Activated gamma-delta T cell (primary cell): ENCODE data around the gene LMAN2L.

Source experiments
- DNase-seq: peaks from one replicate; lab custom pipeline; 2025; lab: John Stamatoyannopoulos, UW
- total RNA-seq, 2 donors: gene quantifications; one replicate each; lab custom pipeline; 2026; lab: John Stamatoyannopoulos, UW

Gene LMAN2L, protein sequence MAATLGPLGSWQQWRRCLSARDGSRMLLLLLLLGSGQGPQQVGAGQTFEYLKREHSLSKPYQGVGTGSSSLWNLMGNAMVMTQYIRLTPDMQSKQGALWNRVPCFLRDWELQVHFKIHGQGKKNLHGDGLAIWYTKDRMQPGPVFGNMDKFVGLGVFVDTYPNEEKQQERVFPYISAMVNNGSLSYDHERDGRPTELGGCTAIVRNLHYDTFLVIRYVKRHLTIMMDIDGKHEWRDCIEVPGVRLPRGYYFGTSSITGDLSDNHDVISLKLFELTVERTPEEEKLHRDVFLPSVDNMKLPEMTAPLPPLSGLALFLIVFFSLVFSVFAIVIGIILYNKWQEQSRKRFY
- total RNA-seq: 13.1 to 18.4 reads per million in 2 donors

DNA sequence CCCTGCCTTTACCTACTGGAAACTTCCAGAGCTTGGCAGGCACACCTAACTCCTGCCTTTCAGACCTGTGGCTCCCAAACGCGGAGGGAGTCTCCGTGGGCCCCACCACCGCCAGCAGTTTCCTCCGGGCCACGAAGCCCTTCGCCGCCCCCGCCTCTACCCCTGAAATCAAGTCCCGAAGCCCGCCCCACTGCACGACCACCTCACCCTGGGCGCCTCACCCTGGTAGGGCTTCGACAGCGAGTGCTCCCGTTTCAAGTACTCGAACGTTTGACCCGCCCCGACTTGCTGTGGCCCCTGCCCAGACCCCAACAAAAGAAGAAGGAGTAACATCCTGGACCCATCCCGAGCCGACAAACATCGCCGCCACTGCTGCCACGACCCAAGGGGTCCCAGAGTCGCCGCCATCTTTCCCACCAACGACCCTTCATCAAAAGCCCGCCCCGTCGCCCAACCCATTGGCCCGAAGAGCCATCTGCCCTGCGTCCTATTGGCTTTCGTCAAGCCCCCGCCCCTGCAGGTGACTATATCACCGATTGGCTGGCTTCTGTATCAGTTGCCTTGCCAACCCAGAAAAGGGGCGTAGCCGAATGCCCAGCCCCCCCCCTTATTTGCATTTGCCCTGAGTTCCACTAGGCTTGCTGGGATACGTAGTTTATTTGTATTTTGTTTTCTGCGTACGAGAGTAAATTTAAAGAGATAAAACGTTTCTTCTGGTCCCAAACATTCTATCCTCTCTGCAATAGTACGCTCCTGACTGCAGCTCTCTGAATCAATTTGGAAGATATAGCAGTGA, at the start of gene LMAN2L:
Gene LMAN2L (minus strand): TSS at position 432 of the 796 bp plus-strand sequence. CDS start 24 bp downstream, at position 408.
- DNase-seq: peak; percentile 70

DNA sequence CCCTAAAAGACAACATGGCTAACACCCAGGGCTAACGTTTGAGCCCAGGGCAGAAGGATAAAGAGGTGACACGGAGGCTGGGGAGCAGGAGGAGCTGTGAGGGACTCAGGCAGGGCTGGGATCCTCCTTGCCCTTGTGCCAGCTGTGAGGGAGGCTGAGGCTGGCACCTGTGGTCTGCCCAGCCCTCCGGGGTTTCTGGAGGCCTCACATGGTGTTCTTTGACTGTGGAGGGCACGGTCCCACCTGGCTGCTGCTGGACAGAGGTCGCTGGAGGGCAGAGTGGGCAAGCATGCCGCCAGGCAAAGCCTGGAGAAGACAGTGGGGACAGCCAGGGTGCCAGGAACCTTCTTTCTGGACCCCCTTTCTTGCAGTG, 49.4 kb upstream of the LMAN2L start:
- DNase-seq: no peak

DNA sequence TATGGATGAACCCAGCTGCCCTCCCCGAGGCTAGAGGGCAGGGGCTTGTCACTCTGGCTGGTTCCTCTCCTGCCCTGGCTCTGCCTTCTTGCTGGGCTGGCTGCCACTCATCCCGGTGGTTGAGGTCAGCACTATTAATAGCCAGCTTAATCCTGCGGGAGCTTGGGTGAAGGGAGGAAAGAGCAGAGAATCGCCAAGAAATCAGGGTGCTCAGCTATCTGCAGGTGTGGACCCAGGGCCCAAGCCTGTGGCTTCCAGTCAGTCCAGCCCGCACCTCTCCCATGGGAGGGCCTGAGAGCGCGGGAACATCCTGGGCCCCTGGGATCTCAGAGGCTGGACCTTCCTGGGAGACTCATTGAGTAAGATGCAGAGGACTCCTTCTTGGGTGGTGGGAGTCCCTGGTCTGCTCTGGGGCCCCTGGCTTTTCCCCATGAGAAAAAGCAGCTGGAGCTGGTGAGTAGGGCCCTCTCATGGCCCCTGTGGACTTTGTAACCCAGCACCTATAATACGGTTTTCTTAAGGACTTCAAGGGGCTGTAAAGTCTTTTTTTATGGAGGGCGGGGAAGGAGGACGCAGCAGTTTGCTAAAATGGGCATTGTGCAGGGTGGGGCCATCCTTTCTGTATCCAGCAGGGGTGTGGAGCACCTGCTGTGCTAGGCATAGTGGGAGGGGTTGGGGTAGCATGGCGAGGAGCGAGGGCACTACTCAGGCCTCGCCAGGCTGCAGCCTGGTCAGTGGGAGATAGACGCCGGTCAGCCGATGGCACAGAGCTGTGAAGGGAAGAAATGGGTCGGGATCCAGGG, 48.8 kb upstream of the LMAN2L start:
- DNase-seq: no peak

DNA sequence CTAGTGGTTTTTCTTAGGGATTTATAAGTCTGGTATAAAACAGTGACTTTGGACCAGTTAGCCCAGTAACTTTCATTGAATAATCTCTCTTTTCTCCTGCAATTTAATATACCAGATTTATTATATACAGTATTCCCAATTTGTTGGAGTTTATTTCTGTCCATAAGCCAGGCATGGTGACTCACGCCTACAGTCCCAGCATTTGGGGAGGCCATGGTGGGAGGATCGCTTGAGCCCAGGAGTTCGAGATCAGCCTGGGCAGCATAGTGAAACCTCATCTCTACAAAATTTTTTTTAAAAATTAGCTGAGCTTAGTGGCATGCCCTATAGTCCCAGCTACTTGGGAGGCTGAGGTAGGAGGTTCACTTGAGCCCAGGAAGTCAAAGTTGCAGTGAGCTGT, 47.5 kb upstream of the LMAN2L start:
- DNase-seq: no peak

DNA sequence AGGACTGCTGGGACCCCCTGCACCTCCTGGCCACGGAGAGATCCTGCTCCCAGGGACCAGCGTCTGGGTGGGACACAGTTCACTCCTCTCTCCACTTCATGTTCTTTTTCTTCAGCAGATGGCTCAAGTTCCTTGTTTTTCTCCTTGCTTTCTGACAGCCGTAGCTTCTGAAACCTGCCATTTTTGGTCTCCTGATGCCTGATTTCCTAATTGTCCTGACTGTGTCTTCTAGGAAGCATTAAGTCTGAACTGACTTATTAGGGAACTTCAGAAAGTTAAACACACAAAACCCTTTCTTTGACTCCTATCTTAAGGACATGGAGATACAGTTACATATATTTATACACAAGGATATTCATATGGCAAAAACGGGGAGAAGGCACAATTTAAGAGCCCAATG, 43.5 kb upstream of the LMAN2L start:
- no peak for DNase-seq

DNA sequence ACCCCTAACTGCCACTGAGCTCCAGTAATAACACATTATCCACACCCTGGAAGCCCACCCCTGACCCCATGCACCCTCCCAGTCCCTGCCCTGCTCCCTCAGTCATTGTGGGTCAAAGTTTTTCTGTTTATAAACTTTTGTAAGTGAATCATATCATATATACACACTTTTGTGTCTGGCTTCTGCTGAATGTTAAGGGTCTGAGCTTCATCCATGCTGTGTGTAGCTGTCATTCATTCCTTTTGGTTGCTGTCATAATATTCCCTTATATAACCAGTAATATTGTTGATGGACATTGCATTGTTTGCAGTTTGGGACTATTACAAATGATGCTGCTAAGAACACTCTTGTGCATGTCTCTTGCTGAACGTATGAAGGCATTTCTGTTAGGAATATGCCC, 35.3 kb upstream of the LMAN2L start:
- no peak for DNase-seq

DNA sequence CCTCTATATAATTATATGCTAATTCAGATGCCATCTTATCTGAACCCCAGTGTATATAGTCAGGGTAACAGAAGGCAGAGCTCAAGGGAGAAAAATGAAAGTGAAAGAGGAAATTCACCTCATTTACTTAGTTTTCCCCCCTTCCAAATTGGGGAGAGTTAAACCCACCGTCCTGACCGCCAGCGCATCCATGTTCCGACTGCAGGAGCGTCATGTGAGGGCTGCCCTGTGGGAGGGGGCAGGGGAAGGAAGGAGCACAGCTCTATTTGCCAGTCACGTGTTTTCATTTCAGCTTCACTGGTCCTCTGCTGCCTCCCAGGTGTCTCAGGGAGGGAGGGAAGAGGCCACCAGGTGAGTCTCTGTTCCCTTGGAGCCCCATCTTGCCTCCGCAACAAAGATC, 34.1 kb upstream of the LMAN2L start:
- DNase-seq: no peak

DNA sequence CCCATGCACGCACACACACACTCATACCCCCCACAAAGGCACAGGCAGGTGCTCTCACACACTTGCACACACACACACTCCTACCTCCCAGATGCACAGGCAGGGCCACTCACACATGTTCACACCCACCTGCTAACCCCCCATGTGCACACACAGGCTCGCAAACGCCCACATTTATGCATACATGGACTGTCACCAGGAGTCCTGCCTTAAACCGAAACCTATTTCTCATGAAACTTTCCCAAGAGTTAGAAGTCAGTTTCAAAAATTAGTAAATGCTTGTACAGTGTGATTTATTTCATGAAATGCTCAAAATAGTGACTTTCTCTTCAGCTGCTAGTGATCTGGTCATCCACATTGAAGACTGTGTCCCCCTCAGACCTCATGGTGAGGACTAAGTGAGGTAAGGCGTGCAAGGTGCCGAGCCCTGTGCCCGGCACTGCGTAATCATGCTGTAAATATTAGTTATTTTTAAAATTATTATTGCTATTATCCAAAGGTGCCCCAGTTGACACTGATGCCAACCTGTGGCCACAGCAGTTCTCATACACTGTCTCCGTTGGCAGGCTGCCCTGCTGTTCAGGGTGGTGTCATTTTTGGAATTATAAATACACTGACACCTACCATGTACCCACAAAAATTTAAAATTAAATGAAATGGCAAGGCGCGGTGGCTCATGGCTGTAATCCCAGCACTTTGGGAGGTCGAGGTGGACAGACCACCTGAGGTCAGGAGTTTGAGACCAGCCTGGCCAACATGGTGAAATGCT, 33.2 kb upstream of the LMAN2L start:
- no peak for DNase-seq

DNA sequence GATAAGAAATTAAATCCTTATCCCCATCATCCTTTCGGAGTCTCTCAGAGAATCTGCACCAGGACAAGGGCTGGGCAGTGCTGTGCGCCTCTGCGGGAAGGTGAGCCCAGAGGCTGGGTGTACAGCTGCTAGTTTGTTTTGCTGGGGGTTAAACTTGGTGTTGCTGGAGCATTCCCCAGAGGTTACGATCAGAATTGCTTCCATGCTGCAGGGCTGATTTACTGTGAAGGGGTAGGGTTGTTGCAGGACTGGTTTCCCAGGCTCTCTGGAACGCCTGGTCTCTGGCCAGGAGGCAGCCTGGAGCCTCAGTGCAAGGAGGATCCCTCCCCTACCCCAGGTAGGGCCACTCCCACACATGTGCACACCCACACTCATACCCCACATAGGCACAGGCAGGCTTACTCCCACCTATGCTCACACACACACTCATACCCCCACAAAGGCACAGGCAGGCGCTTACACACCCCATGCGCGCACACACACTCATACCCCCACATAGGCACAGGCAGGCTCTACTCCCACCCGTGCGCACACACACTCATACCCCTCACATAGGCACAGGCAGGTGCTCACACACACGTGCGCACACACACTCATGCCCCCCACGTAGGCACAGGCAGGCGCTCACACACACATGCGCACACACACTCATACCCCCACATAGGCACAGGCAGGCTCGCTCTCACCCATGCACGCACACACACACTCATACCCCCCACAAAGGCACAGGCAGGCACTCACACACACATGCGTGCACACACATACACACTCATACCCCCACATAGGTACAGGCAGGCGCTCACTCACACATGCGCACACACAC, 32.1 kb upstream of the LMAN2L start:
- DNase-seq: no peak

DNA sequence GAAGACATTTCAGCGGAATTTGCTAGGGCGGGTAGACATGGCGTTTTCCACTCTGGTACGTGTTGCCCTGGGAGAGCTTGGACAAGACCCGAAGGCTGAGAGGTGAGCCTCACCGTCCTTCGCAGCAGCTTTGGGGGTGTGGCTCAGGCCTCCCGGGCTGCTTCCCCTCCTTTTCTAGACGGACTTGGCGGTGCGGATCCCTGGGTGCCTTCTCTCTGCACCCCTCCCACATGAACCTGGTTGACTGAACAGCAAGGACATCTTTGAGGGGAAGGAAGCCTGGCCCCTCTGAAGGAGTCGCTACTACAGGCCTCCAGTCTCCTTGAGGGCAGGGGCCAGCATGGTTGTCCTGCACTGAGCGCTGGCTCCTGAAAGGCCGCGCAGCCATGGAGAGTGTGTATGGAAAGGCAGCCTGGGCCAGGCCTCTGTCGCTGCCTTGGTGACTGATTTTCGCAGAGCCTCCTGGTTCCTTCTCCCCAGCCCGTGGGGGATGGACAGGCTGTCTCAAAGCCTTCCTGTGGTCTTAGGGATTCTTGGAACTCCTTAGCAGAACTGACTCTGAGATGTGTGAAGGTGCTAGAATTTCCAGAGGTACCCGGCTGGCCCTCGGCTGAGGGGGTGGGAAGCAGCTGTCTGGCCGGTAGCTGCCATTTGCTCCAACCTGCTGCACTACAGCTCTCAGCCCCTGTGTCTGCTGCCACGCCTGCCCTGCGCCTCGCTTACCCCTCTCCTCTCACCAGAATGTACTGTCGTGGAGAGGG, 30.8 kb upstream of the LMAN2L start:
- no peak for DNase-seq

DNA sequence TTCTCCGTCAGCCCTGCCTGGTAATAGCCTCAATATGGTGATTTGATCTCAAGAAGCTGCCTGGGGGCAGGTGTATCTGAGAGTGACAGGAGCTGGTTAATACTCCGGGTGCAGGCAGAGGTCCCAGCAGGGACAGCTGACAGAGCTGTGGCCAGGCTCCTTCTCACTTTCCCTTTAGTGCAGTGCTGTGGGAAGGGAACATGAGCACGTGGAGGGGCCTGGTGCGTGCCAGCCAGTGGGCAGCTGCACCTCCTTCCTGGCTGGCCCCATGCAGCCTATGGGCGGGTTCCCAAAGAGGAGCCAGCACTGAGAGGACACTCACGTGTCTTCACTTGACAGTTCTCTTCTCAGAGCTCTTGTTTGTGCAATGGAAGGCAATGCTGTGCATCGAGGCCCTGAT, 29.9 kb upstream of the LMAN2L start:
- DNase-seq: no peak

DNA sequence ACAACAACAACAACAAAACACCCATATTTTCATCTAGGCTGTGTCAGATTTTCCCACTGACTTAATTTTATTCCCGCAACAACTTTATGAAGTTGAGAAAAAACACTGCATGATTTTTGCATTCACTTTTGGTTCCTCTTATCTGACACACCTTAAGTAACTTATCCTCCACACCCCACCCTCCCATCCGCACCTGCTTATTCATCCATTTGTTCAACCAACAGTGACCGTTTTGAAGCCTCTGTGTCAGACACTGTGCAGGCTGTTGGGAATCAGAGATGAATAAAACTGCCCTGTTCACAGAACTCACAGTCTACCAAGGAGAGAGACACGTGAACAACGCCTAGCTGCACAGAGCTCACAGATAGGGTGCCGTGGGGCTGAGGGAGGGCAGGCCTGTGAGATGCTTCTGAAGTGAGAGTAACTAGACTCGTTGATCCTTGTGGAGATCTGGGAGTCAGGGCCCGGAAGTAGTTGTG, 28.3 kb upstream of the LMAN2L start:
- no peak for DNase-seq

DNA sequence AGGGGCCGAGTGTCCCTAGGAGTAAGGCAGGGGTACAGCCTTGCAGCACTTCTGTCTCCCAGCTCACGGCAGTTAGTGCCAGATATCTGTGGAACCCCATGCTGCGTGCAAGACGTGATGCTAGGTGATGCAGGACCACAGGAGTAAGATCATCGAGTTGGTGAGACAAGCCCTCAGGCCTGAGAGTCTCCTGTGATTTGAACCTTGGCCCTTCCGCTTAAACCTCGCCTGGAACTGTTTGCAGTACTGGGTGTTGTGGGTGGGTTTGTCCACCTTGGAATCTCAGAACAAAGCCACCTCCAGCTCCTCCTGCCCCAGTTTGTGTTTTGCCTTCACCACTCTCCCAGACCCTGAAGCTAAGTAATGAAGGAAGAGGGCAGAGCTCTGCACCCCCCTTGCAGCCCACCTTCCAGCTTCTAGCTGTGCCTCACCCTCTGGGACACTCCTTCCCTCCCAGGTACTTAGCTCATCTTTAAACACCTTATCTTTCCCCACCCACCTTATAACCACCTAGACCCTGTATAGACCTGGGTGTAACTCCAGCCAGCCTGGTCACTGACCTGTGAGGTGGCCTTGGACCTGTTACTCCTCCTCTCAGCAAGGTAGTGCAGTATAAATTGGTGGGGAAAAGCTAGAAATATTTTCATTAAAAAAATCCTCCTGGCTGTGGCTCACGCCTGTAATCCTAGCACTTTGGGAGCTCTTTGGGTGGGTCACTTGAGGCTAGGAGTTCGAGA, 27.4 kb upstream of the LMAN2L start:
- no peak for DNase-seq

DNA sequence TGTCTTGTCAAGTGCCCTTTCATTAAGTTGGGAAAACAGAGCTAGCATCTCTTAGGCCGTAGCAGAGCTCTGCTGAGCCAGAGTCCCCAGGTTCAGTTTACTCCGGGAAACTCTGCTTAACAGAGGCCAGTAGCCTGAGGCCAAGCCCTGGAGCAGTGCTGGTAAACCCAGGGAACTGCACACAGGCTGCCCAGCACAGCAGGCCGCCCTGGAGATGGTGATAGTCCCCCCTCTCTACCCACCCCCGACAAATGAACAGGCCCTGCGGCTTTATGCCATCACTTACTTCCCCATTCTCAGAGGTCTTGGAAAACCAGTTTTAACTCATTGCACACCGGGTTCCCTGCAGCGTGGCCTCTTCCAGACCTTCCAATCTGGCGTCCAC, 24.4 kb upstream of the LMAN2L start:
- DNase-seq: no peak

DNA sequence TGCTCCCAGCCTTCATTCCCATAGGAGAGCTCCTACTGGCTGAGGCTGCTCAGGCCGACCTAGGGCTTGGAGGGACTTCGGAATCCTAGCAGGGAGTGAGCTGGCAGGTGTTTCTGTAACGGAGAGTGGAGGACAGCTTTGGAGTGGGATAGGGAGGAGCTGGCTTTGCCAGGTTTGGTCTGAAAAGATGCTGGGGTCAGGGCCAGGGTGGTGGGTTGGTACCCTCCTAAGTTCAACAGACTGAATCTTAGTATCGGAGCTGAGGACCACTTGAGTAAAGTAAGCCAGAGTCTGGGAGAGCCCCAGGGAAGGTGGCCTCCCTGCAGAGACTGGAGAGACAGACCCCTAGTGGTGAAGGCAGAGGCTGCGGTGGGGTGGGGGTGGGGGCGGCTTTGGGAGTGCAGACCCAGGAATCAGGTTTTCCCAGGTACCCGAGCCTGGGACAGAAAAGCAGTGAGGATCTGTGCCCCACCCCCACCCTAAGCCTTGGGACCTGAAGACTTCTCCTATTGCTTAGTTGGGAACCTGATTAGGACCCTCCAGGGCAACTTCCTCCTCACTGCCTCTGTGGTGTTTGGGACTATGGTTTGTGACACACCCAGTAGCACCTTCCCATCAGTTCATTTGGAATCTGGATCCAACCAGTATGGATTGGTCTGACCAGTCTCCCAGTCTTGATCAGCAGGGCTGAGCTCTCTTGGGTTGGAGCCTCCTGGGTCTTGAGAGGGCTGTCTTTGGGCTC, 23.8 kb upstream of the LMAN2L start:
- DNase-seq: no peak

DNA sequence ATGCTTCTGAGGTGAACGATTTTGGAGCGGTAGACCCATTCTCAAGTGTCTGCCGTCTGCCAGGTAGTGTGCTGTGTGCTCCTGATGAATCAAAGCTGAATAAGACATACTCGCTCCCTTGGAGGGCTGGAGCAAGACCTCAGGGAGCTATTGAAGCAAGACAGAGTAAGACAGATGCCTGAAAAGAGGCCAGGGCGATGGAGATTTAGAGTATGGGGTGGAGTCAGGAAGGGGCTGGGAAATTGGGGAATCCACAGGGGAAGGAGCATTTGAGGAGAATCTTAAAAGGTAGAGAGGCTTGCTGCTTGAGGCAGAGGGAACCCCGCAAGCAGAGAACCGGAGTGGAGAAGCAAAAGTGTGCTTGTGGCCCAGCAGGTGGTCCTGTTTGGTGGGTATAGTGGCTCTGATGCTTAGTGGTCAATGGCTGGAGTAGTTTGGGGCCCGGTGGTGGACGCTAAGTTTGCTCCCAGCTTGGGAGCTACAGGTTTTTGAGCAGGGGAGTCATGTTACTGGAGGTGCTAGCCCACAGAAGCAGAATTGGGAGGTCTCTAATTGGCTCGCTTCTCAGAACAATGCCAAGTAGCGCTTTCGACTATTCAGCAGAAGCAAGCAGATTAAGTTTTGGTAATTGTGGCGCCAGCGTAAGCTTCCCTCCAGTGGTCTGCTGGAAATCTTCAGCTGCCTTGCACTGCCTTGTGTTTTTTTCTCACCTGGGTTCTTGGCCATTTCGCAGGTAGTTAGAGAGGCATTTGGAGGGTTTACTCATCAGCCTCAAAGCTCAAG, 22.9 kb upstream of the LMAN2L start:
- DNase-seq: no peak

DNA sequence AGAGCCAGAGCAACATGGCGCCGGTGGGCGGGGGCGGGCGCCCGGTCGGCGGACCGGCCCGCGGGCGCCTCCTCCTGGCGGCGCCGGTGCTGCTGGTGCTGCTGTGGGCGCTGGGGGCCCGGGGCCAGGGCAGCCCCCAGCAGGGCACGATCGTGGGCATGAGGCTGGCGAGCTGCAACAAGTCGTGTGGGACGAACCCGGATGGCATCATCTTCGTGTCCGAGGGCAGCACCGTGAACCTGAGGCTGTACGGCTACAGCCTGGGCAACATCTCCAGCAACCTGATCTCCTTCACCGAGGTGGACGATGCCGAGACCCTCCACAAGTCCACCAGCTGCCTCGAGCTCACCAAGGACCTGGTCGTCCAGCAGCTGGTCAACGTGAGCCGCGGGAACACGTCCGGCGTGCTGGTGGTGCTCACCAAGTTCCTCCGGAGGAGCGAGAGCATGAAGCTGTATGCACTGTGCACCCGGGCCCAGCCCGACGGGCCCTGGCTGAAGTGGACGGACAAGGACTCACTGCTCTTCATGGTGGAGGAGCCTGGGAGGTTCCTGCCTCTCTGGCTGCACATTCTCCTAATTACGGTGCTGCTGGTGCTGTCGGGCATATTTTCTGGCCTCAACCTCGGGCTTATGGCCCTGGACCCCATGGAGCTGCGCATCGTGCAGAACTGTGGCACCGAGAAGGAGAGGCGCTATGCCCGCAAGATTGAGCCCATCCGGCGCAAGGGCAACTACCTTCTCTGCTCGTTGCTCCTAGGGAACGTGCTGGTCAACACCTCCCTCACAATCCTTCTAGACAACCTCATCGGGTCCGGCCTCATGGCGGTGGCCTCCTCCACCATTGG, 21.3 kb upstream of the LMAN2L start:
- DNase-seq: no peak
